Activated CD4-positive, alpha-beta T cell treated with anti-CD3 and anti-CD28 coated beads, Interleukin-2, amount 50 U/mL, for 48 hours (primary cell): ENCODE results near the gene SP3.

ENCODE experiments used
- DNase-seq, 2 experiments: peaks; one replicate each; pipeline ENCODE4 v3.0.0-alpha.2; 2020

The SP3 gene

DNA sequence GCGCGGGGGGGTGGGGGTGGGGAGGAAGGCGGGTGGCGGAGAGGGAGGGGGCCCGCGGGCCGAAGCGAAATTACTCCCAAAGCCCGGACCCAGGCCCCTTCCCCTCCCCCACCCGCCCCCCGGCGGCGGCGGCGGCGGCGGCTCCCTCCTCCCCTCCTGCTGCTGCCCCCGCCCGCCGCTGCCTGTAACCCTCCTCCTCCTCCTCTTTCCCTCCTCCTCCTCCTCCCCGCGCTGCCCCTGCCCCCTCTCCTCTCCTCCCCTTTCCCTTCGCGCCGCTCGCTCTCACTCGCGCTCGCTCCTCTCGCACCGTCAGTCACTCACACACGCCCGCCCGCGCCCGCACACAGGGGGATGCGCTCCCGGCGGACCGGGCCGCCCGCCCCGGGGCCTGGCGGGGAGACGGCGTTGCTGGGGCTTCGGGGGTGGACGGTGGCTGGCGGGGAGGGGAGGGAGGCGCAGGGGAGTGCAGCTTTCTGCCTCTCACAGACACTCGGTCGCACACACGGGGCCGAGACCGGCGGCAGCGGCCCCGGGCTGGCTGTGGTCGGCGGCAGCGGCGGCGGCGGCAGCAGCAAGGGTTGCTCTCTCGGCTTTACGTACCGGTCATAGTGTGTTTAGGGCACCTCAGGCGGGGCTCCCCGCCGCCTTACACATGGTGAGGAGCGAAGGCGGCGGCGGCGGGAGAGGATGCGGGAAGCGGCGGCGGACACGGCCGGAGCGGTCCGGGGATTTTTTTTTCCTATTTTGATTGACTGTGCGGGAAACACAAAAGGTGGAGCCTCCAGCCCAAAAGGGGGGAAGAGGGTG lies 405 bp downstream of the SP3 start:
- peak; percentile 80 to 86 for DNase-seq

DNA sequence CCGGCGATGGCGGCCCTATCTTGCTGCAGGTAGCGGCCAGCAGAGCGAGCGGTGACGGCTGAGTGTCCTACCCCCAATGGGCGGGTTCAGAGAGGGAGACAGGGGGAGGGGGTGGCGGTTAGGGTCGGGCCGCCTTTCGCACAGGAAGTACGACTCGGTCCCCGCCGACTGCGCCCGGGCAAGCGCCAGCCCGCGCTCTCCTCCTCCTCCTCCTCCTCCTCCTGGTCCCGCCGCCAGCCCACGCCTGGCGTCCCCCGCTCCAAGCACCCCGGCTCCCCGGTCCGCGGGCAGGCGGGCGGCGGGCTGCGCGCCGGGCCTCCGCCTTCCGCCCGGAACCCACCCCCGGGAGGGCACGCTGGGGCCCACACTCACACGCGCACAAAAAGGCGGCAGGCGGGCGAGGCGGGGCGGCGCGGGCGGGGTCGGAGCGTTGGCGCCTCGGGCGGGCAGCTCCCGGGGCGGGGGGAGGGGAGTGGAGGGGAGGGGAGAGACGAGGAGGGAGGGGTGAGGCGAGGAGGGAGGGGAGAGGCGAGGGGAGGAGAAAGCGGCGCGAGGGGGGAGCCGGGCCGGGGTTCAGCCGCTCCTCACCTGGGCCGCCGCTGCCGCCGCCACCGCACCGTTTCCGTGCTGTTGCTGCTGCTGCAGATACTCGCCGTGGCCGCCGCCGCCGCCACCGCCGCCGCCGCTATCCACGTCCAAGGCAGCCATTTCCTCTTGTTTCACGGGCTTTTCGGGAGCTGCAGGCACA lies 1.2 kb downstream of the SP3 start:
- peak; percentile 92 for DNase-seq

DNA sequence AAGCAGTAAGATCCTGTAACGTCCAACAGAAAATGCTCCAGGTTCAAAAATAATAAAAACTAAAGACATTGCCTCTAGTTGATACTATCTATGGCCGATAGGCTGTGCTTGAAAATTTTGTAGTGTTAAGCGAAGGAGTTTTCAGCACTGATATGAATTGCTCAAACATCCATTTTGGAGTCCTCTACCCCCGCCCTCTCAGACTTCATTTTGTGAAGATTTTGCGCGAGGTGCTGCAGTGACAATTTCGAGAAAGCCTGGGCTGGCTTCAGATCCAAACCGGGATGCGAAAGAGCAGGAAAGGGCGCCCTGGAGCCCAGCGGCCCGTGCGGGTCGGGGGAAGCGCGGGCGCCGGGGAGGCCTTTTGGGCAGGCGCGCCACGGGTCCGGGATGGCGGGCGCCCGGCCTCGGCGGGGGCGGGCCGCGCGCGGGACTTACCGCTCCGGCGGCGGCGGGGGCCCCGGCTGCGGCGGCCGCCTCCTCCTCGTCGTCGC lies 1.8 kb downstream of the SP3 start:
- peak; percentile 54 to 64 for DNase-seq

DNA sequence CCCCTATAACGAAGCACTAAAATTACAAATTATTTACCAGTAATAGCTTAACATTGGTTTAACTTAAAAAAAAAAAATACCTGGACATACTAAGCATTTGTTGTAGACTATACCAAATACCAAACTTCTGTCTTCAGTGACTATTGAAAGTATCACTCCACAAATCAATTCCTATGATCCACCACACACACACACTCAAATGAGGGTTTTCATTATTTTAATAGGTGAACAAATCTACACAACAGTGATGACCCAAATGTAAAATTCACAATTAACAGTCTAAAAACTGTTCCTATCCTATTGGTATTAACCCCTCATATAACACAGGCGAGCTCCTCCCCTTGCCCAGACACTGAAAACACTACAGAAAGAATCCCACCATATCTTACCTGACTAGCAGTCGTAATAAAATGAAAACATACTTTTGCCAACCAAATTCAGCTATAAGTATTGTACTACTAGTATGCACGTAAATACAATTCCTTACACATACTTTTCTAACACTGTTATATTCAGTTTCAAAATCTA lies 2.5 kb downstream of the SP3 start:
- no peak for DNase-seq

DNA sequence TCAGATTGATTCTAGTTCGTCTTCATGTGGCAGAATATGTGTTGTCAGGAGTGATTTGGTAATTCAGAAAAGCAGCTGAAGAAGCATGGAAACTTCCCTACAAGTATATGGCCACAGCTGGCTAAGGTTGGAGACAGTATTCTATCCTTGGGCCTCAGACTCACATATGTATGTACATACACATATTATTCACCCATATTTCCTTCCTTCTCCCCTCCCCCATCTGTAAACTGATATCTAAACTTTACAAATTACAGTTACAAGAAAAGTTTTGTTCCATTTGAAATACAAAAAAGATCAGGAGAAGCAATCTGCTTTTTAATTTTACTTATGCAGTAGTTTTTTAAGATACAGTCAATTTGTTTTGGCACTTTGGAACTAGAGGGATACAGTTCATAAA lies 3.1 kb downstream of the SP3 start:
- no peak for DNase-seq

DNA sequence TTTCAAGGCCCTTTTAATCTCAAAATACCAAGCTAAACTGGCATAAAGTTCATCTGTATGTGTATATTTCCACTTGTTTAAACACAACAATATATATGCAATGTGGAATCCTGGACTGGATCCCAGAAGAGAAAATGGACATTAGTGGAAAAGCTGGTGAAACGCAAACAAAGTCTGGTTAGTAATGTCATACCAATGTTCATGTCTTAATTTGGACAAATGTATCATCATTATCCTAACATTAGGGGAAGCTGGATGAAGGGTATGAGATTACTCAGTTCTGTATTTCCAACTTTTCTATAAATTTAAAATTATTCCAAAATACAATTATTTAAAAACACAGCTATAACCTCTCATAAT lies 3.8 kb downstream of the SP3 start:
- no peak for DNase-seq

DNA sequence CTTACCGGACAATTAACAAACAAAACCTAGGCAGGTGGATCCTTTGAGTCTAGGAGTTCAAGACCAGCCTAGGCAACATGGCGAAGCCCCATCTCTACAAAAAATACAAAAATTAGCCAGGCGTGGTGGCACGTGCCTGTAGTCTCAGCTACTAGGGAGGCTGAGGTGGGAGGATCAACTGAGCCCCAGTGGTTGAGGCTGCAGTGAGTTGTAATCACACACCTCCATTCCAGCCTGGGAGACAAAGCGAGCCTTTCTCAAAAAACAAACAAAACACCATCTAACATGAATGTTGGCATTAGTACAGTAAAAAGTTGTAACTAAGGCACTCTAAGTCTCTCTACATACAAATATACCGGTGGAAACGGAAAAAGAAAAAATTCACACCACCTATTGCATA lies 5.3 kb downstream of the SP3 start:
- DNase-seq = no peak

DNA sequence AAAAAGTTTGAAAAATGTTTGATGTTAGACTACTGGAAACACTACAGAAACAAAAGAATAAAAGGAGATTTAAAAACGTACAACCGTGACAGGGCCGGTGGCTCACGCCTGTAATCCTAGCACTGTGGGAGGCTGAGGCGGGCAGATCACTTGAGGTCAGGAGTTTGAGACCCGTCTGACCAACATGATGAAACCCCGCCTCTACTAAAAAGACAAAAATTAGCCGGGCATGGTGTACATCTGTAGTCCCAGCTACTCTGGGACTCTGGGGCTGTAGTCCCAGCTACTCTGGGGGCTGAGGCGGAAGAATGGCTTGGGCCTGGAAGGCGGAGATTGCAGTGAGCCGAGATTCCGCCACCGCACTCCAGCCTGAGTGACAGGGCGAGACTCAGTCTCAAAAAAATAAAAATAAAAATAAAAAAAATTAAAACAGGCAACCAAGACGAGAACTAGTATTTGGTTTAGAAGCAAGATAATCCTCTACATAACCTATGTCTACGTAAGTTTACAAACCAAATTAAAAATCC lies 5.8 kb downstream of the SP3 start:
- no peak for DNase-seq

DNA sequence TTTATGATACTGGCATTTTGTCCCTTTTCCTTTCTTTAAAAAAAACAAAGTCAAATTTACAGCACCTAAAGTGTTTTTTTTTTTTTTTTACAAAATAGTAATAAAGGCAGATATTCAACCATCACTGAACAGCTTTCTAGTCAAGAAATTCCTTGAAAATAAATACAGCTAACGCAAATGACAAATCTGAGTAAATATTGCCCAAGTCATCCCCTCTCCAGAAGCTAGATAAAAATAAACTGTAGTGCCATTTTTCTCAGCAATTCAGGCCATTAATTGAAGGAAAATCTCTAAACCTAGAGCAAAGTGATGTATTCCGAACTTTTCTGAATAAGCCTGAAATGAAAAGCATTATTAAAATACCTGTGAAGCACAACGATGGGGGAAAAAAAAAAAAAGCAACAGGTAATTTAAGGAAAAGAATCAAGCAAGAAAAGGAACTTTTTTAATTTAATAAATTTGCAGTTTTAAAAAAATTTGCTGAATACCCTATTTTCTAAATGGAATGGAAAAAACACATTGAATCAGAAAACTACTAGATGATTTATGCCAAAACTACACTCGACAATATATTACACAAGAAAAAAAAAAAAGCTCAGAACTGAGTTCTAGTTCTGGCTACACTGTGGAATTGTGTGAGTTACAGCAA lies 6.9 kb downstream of the SP3 start:
- no peak for DNase-seq

DNA sequence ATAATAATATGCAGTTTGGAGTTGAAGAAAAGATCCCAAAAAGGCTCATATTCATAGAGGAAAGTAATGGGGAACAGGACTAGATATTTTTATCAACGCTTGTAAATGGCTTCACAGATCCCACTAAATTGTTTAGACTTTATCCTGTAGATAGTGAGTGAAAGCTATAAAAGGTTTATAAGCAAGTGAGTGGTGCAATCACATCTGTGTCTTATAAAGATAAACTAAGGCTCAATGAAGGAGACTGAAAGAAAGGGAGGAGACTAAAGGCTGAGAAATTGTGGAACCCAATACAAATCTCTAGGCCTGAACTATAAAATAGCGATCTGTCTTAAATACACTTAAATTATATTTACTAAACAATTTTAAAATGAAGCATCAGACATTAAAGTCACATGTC lies 7.7 kb downstream of the SP3 start:
- no peak for DNase-seq

DNA sequence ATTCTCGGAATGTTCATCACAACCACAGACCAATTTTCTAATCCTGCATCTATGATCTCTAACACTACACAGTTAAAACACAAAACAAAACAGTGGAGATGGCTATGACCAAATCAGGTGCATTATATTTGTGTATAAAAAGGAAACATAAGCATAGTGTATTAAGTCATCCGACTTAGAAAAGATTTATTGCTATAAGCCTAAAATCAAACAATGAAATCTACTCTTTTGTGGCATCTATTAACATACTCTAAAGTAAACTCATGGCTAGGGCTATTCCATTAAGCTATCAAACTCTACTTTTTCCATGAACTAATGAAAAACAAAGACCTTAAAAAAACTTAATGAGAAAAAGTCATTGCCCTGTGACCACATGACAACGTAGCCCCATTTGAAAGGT lies 8.7 kb downstream of the SP3 start:
- DNase-seq = no peak

DNA sequence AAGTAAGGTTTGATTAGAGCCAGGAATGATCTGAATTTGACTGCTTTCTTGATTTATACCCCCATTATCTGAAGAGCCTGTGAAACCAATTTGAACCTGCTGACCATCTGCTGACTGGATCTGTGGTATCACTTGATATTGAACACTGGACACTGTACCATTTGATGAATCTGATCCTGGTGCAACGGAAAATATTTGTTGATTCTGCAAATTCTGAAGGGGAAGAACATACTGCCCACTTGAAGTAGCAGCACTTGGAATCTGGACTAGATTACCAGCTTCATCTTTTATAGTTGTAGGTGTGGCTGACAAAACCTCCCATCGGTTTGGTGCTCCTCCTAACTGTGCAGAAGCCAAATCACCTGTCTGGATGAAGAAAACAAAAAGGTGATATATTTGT lies 9.3 kb downstream of the SP3 start:
- DNase-seq = no peak

DNA sequence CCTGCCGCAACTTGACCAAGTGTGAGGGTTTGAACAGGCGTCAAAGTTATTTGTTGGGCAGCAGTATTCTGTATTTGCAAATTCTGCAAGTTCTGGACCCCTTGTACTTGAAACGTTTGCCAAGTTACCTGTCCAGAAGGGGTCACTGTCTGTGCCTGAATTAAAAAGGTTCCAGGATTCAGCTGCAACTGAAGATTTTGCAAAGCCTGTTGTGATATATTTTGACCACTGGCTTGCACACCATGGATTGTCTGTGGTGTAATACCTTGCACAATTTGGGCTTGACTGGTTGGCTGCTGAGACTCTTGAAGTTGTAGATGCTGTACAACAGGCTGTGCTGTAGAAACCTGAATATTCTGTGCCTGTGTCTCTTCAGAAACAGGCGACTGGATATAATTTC lies 10.2 kb downstream of the SP3 start:
- DNase-seq = no peak

DNA sequence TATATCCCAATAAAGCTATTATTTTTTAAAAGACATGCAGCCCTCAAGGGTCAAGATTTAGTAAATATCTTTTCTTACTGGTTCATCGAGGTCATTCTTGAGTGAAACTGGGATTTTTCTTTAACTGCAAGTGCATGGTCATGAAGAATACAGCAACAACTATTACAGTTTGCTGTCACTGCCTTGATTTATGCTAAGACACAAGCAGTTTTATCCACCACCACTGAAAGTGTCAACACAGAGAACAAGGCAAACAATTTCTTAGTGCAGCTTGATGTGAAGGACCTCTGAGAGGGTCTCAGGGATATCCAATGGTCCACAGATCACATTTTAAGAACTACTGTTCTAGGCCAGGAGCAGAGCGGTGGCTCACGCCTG lies 12.1 kb downstream of the SP3 start:
- DNase-seq = no peak

DNA sequence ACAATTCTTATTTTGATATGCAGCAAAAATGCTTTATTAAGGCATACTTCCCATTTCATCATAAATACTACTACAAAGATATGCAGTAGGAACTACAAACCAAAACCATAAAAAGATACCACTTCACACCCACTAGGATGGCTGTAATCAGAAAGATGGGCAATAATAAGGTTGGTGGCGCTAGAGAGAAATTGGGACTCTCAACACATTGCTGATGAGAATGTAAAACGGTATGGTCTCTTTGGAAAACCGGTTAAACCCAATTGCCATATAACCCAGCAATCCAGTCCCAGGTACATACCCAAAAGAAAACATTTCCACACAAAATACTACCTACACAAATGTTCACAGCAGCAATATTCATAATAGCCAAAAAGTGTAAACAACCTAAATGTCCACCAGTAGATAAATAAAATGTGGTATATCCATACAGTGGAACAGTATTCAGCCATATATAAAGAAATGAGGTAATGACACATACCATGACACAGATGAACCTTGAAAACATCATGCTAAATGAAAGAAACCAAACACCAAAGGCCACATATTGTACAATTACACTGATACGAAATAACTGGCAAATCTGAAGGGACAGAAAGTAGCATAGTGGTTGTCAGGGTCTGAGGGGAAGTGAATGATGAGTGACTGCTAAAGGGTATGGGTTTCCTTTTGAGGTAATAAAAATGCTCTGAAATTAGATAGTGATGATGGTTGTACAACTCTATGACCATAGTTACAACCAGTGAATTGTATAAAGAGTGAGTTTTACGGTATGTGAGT lies 12.7 kb downstream of the SP3 start:
- no peak for DNase-seq

DNA sequence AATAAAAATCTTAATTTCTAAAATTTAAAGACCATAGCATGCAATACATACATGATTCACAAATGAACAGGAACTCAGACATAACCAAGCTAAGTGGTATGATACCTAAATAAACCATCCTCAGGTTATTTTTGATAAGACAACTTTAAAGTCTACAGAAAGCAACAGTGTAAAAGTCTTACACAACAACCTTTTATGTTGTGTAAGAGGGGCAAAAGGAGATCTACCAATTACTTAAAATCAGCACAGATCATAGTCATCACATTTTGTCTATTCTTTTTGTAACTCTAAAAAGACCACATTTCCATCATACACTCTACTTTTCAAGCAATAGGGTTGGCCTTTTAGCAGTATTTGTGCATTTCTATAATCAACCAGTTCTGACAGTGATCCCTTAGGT lies 16.3 kb downstream of the SP3 start:
- DNase-seq = no peak

DNA sequence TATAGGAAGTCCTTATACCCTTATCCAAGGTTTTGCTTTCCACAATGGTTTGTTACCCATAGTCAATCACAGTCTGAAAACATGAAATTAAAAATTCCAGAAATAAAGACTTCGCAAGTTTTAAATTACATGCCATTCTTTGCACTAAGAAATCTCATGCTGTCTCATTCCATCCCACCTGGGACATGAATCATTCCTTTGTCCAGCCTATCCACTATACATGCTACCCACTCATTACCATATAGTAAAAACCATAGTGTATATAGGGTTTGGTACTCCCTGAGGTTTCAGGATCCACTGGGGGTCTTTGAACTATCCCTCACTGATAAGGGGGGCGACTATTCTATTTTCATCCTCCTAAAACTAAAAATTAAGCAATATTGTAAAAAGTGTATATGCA lies 17.0 kb downstream of the SP3 start:
- no peak for DNase-seq

DNA sequence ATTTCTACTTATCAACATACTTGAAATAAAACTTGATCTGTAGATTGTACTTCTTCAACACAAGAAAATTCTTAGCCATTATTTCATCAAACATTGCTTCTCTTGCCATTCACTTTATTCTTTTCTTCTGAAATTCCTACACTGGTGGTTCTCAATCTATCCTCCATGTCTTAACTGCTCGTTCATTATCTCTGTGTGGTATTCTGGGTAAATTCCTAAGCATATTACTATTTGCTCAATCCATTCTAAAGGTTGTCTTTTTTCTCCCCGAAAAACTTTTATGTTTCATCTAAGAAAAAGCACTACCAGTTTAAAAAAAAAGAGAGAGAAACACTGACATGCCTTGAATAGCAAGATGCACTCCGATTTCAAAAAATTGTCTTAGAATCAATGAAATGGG lies 18.0 kb downstream of the SP3 start:
- DNase-seq = no peak

DNA sequence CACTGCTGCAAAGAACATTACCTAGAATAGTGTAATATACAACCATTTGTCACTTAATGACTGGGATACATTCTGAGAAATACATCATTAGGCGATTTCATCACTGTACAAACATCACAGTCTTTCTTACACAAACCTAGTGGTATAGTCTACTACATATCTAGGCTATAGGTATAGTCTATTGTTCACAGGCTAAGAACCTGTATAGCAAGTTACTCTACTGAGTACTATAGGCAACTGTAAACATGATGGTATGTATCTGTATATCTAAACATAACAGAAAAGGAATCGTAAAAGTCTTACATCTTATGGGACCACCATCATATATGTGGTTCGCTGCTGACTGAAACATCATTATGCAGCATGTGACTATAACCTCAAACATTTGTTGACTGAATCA lies 21.4 kb downstream of the SP3 start:
- DNase-seq = no peak

DNA sequence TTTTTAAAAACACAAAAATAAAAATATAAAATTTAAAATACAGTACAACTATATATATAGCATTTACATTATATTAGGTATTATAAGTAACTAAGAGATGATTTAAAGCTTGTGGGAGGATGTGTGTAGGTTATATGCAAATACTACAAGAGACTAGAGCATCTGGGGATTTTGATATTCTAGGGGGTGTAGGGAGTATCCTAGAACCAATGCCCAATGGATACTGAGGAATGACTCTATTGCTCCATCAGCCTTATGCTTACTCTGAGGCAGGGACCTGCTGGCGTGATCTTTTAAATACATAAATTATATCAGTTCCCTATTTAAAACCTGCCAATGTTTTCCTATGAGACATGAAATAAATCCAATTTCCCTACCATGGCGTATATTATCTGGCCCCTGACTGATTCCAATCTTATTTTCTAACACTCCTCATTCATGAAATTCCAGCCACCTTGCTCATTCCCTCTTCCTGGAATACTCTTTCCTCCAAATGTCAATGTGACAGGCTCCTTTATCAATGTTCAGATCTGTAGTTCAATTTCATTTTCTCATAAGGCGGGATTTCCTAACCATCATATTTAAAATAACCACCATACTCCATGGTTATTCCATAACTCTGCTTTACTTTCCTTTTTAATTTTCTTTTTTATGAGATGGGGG lies 22.2 kb downstream of the SP3 start:
- DNase-seq = no peak

DNA sequence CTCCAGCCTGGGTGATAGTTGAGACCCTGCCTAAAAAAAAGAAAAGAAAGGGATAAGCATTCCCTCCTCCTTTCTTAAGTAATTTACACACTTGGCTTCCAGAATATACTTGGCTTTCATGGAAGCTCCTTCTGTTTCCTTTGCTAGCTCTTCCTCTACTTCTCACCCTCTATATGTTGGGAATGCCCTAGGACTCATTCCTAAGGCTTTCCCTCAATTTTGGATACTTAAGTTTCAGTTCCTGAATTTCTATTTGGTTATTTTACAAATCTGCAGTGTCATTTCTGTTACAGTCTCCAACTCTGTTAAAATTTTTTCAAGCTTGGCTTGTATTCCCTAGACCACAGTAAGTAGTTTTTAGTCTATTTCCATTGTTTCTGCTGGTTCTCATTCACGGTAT lies 23.6 kb downstream of the SP3 start:
- DNase-seq = no peak
